NAMALWA (cell line): Measurements from ENCODE around the gene CASP4.
"Not testable (repeated sequence)": the region's sequence is repeated elsewhere in the genome, so short reads cannot be mapped to it uniquely, and the experiment has no call there.

Experiments used
- DNase-seq: peaks from one replicate; pipeline ENCODE4 v3.0.0-alpha.2; 2015; ENCODE audit warnings: low spot score

Gene CASP4

DNA sequence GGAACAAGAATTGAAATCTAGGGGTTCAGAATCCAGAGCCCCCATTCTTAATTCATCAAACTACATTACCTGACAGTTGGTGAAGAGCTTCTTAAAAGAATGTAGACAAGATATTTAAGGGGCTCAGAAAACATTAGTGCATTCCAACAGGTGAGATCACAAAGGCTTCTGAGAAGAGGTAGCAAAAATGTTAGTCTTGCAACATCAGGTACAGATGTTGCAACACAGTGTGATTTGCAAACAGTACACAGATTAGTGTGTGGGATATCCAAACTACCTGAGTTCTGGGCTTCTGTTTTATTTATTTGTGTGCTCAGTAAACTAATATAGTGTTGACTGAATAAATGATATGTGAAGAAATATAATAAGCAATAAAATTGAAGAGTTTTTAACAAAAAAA, 11.8 kb downstream of the CASP4 start:
- no peak for DNase-seq

DNA sequence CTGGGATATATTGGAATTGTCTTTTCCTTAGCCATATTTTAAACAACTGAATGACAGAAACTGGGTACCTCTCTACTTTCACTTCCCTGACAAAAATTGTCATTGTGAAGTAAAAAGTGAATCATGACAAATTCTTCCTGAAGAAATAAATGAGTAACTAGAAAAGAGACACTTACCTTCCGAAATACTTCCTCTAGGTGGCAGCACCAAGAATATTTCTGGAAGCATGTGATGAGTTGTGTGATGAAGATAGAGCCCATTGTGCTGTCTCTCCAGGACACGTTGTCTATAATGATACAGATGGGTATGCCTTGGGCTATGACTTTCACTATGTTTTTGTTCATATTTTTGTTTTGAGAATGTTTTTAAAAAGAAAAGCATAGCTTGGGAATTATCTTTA, 21.5 kb downstream of the CASP4 start:
- DNase-seq, result peak; percentile 78

DNA sequence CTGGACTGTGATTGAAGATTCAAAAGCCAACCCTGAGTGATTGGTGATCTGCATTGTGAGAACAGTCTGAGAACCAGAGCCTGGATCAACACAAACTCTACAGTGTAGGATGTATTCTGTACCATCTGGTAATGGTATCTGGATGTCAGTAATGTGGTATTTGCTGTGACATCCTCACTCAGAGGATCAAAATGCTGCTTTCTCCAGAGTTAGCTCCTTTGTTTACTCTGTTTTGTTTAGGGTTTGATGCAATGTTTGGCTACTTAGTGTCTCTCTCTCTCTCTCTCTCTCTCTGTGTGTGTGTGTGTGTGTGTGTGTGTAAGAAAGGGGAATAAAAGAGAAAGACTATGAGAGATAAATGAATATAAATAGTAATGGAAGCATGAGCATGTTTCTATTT, 24.3 kb downstream of the CASP4 start:
- DNase-seq, result no peak

DNA sequence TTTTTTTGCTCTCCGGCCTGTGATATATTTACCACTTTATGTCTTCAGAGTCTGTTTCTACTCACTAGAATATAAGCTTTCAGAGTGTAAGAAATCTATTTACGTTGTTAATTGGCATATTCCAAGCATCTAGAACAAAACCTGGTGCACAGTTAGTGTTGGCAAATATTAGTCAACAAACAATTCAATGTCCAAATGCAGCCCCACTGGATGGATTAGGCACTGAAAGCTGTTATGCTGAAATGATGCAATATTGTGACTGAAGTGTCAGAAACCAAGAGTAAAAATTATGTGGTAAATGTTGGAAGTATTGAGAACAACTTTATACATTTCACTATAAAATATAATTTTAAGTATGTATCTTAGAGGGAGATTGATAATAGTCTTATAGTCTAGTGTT, 24.8 kb downstream of the CASP4 start:
- DNase-seq, result no peak

DNA sequence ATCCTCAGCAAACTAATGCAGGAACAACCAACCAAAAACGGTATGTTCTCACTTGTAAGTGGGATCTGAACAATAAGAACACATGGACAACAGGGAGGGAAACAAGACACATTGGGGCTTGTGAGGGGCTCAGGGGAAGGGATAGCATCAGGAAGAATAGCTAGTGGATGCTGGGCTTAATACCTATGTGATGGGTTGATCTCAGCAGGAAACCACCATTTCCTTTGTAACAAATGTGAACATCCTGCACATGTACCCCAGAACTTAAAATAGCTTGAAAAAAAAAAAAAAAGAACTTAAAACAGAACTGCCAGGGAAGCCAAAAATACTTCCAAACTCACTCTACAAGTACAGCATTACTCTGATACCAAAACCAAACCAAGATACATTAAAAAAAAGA, 33.8 kb downstream of the CASP4 start:
- DNase-seq, result no peak

DNA sequence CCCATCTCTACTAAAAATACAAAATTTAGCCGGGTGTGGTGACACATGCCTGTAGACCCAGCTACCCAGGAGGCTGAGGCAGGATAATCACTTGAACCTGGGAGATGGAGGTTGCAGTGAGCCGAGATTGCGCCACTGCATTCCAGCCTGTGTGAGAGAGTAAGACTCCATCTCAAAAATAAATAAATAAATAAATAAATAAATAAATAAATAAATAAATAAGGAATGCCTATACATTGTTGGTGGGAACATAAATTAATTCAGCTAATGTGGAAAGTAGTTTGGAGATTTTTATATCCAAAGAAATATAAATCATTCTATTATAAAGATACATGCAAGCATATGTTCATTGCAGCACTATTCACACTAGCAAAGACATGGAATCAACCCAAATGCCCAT, 34.3 kb downstream of the CASP4 start:
- DNase-seq, result not testable (repeated sequence)

DNA sequence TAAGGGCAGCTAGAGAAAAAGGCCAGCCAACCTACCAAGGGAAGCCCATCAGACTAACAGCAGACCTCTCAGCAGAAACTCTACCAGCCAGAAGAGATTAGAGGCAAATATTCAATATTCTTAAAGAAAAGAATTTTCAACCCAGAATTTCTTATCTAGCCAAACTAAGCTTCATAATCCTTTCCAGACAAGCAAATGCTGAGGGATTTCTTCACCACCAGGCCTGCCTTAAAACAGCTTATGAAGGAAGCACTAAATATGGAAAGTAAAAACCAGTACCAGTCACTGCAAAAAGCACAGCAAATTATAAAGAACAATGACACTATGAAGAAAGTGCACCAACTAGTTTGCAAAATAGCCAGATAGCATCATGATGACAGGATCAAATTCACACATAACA, 39.6 kb downstream of the CASP4 start:
- DNase-seq, result no peak

DNA sequence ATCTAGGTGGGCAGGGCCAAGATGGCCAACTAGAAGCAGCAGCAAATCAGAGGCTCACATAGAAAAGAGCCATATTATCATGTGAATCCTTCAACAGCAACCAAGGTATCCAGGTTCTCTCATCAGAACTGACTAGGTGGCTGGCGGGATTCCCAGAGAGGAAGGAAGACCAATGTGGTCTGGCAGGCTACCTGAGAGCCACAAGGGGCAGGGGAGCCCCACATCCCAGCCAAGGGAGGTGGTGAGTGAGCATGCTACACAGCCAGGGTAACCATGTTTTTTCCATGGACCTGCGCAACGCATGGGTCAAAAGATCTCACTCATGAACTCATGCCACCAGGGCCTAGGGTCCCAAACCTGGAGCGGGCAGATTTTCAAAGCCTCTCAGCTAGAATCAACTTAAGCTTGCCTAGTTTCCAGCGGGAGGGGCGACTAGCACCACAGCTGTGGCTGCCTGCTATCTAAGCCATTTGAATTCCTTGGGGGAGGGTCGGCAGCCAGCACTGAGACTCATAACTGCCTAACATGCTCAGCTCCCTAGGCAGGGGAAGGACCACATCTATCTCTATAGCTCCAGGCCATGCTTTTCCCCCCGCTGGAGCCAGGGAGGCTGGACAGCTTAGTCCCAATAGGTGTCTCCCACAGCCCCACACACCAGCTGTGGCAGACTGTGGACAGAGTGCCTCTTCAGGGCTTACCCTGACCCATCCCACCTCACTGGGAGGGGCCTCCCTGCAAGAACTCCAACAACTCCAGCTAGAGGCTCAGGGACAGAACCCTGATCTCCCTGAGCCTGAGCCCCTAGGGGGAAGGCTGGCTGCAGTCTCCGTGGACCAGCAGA, 41.4 kb downstream of the CASP4 start:
- no peak for DNase-seq

DNA sequence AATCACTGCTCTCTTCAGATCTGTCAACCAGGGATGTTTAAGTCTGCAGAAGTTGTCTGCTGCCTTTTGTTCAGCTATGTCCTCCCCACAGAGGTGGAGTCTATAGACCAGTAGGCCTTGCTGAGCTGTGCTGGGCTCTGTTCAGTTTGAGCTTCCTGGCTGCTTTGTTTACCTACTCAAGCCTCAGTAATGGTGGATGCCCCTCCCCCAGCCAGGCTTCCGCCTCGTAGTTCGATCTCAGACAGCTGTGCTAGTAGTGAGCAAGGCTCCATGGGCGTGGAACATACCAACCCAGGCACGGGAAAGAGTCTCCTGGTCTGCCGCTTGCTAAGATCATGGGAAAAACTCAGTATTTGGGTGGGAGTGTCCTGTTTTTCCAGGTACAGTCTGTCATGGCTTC, 42.5 kb downstream of the CASP4 start:
- DNase-seq, result no peak

DNA sequence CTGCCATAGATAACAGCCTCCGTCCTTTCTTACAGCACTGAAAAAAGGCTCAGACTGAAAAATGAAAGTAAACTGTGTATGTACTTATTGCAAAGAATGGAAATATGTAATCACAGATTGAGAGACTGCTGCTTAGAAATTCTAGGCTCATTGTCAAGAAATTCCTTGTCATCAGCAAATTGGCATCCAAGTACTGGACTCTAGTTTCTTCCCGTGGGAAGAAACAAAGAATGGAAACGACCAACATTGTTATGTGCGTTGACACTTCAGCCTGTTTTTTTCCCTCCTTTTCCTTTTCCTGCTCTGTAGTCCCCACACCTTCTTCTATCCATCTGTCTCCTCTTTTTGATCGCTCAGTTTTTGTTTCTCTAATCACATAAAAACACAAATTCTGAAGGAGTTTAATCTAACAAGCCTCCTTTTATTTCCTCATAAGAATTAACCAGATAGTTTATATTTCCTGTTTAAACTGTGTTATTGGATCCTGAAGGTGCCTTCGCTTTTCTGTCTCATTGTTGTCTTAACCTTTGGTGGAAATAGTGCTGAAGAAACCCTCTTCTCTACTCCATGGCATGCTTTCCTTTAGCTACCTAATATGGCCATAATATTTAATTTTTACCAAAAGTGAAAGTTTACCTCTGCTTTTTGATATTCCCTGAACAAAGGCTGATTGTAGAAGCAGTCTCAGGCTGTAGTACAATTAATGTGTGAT, 50.1 kb downstream of the CASP4 start:
- DNase-seq, result no peak

DNA sequence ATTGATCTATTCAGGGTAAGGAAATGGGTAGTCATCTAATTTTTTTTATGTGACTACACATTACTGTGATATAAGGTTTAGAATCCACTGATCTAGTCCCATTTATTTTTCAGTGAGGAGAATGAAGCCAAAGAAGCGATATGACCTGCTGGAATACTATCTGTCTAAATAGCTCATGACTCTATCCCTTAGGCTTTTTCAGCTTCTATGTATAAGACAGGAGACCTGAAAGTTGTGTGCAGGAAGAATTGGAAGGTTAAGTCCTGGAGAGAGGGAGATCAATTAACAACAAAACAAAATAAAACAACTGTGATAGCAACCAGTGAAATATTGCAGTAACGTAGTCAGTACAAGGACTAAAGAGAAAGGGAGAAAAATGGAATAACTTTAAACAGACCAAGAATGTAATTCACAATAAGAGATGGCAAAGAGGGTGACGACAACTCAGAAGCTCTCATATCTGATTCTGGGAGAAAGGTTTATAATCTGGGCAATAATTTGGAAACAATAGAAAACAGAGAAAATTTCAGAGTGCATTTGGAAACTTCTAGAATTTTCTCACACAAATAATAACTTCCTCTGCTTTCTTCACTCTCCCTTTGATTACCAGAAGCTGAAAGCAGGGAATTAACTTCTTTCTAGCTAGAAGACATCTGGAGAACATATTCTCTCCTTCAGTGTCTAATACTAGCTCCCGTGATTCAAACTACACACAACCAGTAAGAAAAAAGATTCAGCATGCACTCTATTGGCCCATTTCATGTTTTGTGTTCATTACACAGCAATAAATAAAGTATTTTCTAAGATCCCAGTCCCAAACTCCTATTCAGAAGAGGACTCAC, 50.9 kb downstream of the CASP4 start:
- no peak for DNase-seq

DNA sequence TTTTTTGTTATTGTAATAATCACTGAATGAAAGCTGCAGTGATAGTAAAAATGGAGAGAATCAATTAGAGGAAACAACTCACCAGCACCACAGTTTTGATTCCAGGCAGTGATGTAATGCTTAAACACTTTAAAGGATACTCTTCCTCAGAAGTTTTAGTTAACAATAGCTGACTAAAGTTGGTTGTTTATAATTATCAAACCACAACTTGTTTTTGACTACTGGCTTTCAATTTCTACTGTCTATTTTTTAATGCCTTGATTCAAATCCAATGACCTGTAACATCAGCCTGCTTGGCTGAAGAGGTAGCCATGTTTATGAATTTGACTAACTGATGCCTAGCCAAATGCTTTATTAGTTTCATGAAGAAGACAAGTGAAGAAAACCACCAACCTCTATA, 51.9 kb downstream of the CASP4 start:
- DNase-seq, result no peak

DNA sequence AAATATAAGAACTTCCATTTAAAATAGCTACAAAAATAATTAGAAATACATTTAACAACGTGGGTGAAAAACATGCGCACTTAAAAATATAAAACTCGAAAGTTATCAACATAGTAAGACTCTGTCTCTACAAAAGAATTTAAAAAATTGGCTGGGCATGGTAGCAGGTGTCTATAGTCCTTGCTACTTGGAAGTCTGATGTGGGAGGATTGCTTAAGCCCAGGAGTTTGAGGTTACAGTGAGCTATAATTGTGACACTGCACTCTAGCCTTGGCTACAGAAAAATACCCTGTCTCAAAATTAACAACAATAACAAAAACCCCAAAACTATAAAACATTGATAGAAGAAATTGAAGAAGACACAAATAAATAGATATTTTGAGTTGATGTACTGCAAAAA, 56.3 kb downstream of the CASP4 start:
- no peak for DNase-seq

DNA sequence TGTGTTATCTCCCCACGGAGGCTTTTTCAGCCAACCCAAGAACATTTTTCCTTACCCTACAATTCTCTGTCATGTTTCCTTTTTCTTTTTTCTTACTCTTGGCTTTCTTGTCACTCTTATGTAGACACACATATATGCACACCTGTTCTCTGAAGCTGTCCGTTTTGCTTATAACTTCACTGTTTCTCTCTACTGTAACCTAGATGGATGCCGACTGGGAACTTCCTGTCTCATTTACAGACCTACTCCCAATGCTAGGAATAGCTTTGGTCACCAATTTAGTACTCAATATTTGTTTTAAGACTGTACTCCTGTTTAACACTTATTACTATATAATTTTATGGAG, 60.2 kb downstream of the CASP4 start:
- DNase-seq, result no peak

DNA sequence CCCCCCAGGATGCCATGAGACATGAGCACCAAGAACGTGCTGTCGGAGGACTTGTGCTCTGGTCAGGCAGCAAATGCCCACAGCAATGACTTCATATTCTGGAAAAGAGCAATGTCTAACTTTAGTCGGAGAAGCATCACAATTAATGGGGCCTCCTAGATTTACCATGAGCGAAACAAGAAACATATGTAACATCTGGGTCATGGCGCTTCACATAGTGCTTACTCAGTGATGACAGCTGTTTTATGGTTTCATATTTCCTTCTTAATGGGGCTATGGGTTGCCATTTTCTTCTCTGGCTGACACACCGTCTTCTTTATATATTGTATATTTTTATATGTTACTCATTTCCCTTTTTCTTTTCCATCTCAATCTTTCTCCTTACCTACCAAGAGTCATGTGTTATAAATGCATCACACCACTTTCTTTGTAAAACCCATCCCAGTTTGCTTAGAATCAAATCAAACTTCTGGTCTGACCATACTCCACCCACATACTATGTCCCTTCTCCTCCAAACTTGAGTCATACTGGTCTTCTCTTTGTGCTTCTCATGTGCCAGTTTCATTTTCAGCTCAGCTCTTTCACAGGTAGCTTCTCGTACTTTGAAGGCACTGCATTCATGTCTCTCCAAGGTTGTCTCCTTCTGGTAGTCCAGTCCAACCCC, 60.7 kb downstream of the CASP4 start:
- no peak for DNase-seq

DNA sequence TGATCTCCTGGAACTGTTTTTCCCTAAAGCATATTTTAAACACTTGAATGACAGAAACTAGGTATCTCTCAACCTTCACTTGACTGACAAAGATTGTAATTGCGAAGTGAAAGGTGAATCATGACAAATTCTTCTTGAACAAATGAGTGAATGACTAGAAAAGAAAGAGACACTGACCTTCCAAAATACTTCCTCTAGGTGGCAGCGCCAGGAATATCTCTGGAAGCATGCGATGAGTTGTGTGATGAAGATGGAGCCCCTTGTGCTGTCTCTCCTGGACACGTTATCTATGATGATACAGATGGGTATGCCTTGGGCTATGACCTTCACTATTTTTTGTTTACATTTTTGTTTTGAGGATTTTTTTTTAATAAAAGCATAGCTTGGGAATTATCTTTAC, 63.1 kb downstream of the CASP4 start:
- no peak for DNase-seq

DNA sequence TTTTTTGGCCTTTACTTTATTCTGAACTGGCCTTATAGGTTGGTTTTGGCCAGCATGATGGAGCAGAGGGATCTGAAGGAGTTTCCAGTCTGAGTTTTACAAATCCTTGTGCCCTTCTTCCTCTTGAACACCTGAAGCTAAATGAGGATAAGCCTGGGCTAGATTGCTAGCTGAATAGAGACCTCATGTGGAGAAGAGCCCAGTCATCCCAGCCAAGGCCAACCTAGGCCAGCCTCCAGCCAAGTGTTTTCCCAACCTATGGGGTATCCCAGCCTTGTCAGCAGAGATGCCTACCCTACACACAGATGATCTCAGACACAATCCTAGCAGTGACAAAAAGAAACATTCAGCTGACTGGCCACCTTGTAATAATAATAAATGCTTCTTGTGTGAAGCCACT, 69.1 kb downstream of the CASP4 start:
- DNase-seq, result no peak

DNA sequence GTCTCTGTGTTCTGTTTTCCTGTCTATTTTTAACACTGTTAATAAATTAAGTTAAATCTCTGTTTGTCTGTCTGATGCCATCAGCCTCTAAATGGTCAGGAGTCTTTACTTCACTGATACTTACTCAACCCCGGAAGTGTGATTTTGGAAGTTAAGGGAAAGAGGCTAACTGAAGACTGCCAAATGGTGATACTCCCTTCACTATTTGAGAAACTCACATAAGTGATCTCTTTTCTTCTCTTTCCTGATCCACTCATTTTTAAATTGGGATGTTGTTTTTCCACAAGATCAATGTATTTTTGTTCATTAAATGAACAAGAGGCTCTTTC, 69.7 kb downstream of the CASP4 start:
- DNase-seq, result no peak

DNA sequence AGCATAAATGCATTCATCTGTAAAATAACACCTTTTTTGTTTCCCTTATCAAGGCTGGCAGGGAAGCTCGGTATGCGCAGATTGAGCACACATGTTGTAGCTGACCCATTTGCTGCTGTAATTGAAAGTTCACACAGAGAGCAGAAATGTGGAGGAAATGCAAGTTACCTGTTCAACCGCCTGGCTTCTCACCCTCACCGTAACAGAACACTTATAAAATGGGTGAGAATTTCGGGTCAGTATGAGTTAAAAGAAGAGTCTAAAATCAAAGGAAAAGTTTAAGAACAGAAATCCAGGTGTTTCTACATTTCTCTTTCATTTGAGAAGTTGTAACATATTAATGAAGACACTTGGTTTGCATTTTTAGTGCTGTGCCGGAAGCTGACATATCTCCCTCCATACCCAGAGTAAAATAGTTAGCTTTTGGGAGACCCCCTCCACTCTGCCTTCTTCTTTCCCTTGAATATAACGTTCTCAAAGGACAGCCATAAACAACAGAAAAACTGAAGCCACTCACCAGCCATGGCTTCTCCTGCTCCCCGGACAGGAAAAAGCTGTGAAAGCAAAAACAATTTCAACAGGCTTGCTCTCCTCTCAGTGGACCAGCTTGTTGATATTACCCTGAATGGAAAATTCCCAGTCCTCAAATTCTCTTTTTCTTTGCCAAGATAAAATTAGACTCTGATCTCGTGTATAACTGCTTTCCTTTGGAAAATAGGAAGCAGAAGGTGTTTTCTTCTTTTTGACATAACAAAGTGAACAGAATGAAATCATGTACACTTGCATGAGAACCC, 70.3 kb downstream of the CASP4 start, which contains the start of gene CASP12:
CASP12 (minus strand) TSS at position 570 of the 794 bp plus-strand sequence.
- no peak for DNase-seq

DNA sequence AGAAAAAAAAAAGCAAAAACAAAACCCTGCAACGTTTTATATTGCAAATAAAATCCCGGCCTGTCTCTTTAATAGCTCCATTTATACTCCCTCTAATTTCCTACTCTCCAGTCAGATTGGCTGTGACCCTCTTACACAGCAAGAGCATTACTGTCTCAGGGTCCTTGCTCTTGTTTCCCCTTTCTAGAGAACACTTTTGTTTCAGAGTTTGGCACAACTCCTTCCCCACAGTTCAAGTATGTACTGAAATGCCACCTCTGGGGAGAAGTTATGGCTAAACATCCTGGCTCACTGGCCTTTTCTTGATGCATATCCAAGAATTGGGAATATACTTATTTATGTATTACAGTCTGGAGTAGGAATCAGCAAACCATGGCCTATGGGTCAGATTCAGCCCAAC, 72.7 kb downstream of the CASP4 start:
- DNase-seq, result no peak

DNA sequence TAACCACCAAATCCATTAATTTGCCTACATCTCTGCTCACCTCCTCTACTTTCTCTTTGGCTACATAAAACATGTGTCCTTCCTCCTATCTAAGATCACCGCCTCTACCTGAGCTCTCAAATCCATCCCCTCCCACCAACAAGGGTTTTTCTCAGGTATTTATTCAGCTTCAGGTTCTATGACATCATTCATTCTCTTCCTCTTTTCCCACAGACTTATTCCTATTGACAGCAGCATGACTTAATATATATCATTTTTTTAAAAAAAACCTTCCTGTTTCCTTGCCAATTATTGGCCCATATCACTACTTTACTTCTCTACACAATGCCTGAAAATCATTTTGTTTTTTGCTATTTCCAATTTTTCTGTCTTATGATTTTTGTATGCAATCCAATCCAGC, 74.5 kb downstream of the CASP4 start:
- no peak for DNase-seq
